Measurements from ENCODE around the gene CREG2.

The CREG2 gene

GRCh38 chr2:101364878-101365277, 22.4 kb downstream of the CREG2 start:
- Histone ChIP-seq H3K27me3 (ENCODE audit: control insufficient read depth, insufficient read depth, low read length) (no peaks in the 10 kb centered on the region), H3K4me1 (ENCODE audit: control insufficient read depth, insufficient read depth, low read length) (peaks cover 13% of the 10 kb centered on the region), H3K9me3 (ENCODE audit: control insufficient read depth, low read length) (no peaks in the 10 kb centered on the region), H3K4me3 (ENCODE audit: low read length) (no peak overlapping the region), H3K36me3 (ENCODE audit: control insufficient read depth, insufficient read depth, low read length) (no peaks in the 10 kb centered on the region), H3K9ac (ENCODE audit: low read length) (no peak overlapping the region)

GRCh38 chr2:101362777-101363176, 24.5 kb downstream of the CREG2 start:
- Histone ChIP-seq H3K4me3 (ENCODE audit: low read length) (no peak overlapping the region), H3K9me3 (ENCODE audit: control insufficient read depth, low read length) (no peaks in the 10 kb centered on the region), H3K27me3 (ENCODE audit: control insufficient read depth, insufficient read depth, low read length) (no peaks in the 10 kb centered on the region), H3K9ac (ENCODE audit: low read length) (no peak overlapping the region), H3K4me1 (ENCODE audit: control insufficient read depth, insufficient read depth, low read length) (peaks cover 21% of the 10 kb centered on the region), H3K36me3 (ENCODE audit: control insufficient read depth, insufficient read depth, low read length) (no peaks in the 10 kb centered on the region)

DNA sequence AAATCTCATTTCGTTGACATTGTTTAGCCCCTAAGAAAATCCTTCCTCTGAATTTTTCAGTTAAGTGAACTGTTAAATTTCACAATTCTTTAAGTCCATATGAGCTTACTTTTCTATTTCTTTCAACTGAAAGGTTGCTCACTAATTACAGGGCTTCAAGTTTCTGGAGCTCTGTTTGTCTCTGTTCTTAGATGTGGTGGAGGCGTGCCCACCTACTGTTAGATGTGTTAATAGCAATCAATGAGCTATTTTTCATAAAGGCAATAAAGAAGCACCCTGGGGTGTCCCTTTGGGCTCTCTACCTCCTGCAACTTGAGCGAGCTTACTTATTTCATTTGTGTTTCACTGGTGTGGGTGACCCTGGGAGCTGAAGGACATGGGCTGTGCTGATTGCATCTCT, 25.0 kb downstream of the CREG2 start:
- Histone ChIP-seq H3K4me3 (ENCODE audit: low read length) (no peak overlapping the region), H3K9me3 (ENCODE audit: control insufficient read depth, low read length) (no peaks in the 10 kb centered on the region), H3K4me1 (ENCODE audit: control insufficient read depth, insufficient read depth, low read length) (peaks cover 21% of the 10 kb centered on the region), H3K36me3 (ENCODE audit: control insufficient read depth, insufficient read depth, low read length) (no peaks in the 10 kb centered on the region), H3K27me3 (ENCODE audit: control insufficient read depth, insufficient read depth, low read length) (no peaks in the 10 kb centered on the region), H3K9ac (ENCODE audit: low read length) (no peak overlapping the region)

DNA sequence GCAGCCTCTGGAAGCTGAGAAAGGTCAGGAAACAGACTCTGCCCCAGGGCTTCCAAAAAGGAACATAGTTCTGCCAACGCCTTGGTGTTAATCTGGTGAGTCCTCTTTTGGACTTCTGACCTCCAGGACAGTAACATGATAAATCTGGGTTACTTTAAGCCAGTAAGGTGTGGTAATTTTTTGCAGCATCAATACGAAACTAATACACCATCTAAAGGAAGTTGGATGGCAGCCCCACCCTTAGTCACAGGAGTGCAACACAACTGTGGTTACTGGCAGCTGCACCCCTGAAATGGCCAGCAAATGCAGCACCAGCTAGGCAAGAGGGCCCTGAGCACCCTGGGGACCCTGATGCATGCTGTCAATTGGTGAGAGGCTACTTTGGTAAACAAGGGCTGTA, 25.8 kb downstream of the CREG2 start:
- Histone ChIP-seq H3K9ac (ENCODE audit: low read length) (no peak overlapping the region), H3K36me3 (ENCODE audit: control insufficient read depth, insufficient read depth, low read length) (no peaks in the 10 kb centered on the region), H3K4me1 (ENCODE audit: control insufficient read depth, insufficient read depth, low read length) (peaks cover 21% of the 10 kb centered on the region), H3K9me3 (ENCODE audit: control insufficient read depth, low read length) (no peaks in the 10 kb centered on the region), H3K4me3 (ENCODE audit: low read length) (no peak overlapping the region), H3K27me3 (ENCODE audit: control insufficient read depth, insufficient read depth, low read length) (no peaks in the 10 kb centered on the region)

DNA sequence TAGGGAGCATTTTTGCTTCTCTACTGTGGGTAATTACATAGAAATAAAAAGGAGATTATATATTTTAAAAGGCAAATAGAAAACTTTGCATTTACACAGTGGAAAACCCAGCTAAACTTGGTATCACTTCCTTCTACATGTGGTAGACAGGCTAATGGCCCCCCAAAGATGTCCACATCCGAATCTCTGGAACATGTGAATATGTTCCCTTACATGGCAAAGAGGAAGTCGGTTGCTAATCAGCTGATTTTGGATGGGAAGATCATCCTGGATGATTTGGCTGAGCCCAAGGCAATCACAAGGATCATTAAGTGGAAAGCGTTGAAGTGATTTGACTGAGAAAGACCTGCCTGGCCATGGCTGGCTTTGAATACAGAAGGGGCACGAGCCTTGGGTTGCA, 26.2 kb downstream of the CREG2 start:
- H3K4me1 ChIP-seq (ENCODE audit: control insufficient read depth, insufficient read depth, low read length), result peaks cover 21% of the 10 kb centered on the region
- H3K9ac ChIP-seq (ENCODE audit: low read length), result no peak overlapping the region
- no peaks in the 10 kb centered on the region for H3K9me3 ChIP-seq (ENCODE audit: control insufficient read depth, low read length)
- no peaks in the 10 kb centered on the region for H3K27me3 ChIP-seq (ENCODE audit: control insufficient read depth, insufficient read depth, low read length)
- no peaks in the 10 kb centered on the region for H3K36me3 ChIP-seq (ENCODE audit: control insufficient read depth, insufficient read depth, low read length)
- H3K4me3 ChIP-seq (ENCODE audit: low read length), result no peak overlapping the region

DNA sequence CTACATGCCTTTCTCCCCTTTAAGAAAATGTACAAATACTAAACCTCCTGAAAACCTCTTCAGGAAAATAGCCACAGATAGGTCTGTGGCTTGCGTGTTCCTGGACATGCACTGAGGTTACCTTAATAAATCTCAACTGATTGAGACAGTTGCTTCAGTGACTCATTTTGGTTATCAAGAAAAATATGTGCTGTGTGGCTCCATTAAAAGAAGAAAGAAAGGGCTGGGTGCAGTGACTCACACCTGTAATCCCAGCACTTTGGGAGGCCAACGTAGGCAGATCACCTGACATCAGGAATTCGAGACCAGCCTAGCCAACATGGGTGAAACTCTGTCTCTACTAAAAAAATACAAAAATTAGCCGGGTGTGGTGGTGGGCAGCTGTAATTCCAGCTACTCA, 27.1 kb downstream of the CREG2 start:
- no peak overlapping the region for H3K4me3 ChIP-seq (ENCODE audit: low read length)
- H3K27me3 ChIP-seq (ENCODE audit: control insufficient read depth, insufficient read depth, low read length), result no peaks in the 10 kb centered on the region
- no peaks in the 10 kb centered on the region for H3K36me3 ChIP-seq (ENCODE audit: control insufficient read depth, insufficient read depth, low read length)
- no peaks in the 10 kb centered on the region for H3K9me3 ChIP-seq (ENCODE audit: control insufficient read depth, low read length)
- H3K4me1 ChIP-seq (ENCODE audit: control insufficient read depth, insufficient read depth, low read length), result peaks cover 21% of the 10 kb centered on the region
- H3K9ac ChIP-seq (ENCODE audit: low read length), result no peak overlapping the region

DNA sequence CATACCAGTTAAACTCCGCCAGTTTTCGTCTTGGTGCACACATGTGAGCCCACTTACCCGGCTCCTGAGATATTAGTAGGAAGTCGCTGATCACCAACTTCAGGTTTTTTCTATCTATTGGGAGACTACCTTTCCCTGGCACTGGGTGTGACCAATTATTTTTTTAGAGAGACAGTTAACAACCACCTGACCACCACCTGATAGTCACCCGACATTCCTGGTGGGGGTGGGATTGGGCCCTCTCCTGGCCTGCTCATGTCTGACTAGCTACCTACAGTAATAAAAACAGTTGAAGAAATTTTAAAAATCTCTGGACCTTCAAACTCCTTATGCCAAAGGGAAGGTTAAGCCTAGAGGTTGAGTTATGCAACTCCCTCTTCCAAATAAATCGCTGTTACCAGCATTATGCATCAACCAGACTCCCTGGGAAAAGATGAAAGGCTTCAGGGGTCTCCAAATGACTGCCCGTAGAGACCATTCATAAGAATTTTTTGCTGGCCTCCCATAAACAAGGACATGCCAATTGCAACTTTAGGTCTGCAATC, 27.8 kb downstream of the CREG2 start:
- Histone ChIP-seq H3K4me3 (ENCODE audit: low read length) (no peak overlapping the region), H3K9me3 (ENCODE audit: control insufficient read depth, low read length) (no peaks in the 10 kb centered on the region), H3K36me3 (ENCODE audit: control insufficient read depth, insufficient read depth, low read length) (no peaks in the 10 kb centered on the region), H3K9ac (ENCODE audit: low read length) (no peak overlapping the region), H3K4me1 (ENCODE audit: control insufficient read depth, insufficient read depth, low read length) (peaks cover 21% of the 10 kb centered on the region), H3K27me3 (ENCODE audit: control insufficient read depth, insufficient read depth, low read length) (no peaks in the 10 kb centered on the region)

- Histone ChIP-seq H3K9me3 (ENCODE audit: control insufficient read depth, low read length) (no peaks in the 10 kb centered on the region), H3K4me3 (ENCODE audit: low read length) (no peak overlapping the region), H3K4me1 (ENCODE audit: control insufficient read depth, insufficient read depth, low read length) (peaks cover 21% of the 10 kb centered on the region), H3K9ac (ENCODE audit: low read length) (no peak overlapping the region), H3K36me3 (ENCODE audit: control insufficient read depth, insufficient read depth, low read length) (no peaks in the 10 kb centered on the region), H3K27me3 (ENCODE audit: control insufficient read depth, insufficient read depth, low read length) (no peaks in the 10 kb centered on the region)
Observed at GRCh38 chr2:101357376-101357775, 29.9 kb downstream of the CREG2 start.

- H3K9me3 ChIP-seq (ENCODE audit: control insufficient read depth, low read length), result no peaks in the 10 kb centered on the region
- H3K36me3 ChIP-seq (ENCODE audit: control insufficient read depth, insufficient read depth, low read length), result no peaks in the 10 kb centered on the region
- no peak overlapping the region for H3K4me3 ChIP-seq (ENCODE audit: low read length)
- no peak overlapping the region for H3K9ac ChIP-seq (ENCODE audit: low read length)
- H3K27me3 ChIP-seq (ENCODE audit: control insufficient read depth, insufficient read depth, low read length), result no peaks in the 10 kb centered on the region
- H3K4me1 ChIP-seq (ENCODE audit: control insufficient read depth, insufficient read depth, low read length), result peaks cover 17% of the 10 kb centered on the region
Observed at GRCh38 chr2:101356521-101356920, 30.8 kb downstream of the CREG2 start.

DNA sequence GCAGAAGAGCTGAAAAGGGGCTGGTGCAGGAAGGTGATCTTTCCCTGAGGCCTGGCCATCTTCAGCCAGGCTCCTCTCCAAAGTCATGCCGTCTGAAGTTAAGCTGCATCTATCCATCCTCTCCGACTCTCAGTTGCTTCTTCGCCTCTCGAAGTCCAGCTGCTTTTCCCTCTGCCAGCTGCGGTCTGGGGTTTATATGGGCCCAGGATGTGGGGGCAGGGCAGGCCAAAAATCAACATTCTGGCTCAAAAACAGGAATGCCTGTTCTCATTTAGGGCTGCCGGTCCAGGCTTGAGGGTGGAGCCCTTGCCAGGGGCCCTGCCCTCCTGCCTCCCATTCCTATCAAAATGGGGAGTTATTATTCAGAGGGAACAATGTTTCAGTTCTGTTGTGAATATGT, 31.2 kb downstream of the CREG2 start:
- Histone ChIP-seq H3K9me3 (ENCODE audit: control insufficient read depth, low read length) (no peaks in the 10 kb centered on the region), H3K4me1 (ENCODE audit: control insufficient read depth, insufficient read depth, low read length) (peaks cover 13% of the 10 kb centered on the region), H3K9ac (ENCODE audit: low read length) (no peak overlapping the region), H3K36me3 (ENCODE audit: control insufficient read depth, insufficient read depth, low read length) (no peaks in the 10 kb centered on the region), H3K4me3 (ENCODE audit: low read length) (no peak overlapping the region), H3K27me3 (ENCODE audit: control insufficient read depth, insufficient read depth, low read length) (no peaks in the 10 kb centered on the region)

GRCh38 chr2:101355401-101356054, 31.8 kb downstream of the CREG2 start:
- Histone ChIP-seq H3K36me3 (ENCODE audit: control insufficient read depth, insufficient read depth, low read length) (no peaks in the 10 kb centered on the region), H3K27me3 (ENCODE audit: control insufficient read depth, insufficient read depth, low read length) (no peaks in the 10 kb centered on the region), H3K4me1 (ENCODE audit: control insufficient read depth, insufficient read depth, low read length) (peaks cover 11% of the 10 kb centered on the region), H3K4me3 (ENCODE audit: low read length) (no peak overlapping the region), H3K9me3 (ENCODE audit: control insufficient read depth, low read length) (no peaks in the 10 kb centered on the region), H3K9ac (ENCODE audit: low read length) (no peak overlapping the region)

DNA sequence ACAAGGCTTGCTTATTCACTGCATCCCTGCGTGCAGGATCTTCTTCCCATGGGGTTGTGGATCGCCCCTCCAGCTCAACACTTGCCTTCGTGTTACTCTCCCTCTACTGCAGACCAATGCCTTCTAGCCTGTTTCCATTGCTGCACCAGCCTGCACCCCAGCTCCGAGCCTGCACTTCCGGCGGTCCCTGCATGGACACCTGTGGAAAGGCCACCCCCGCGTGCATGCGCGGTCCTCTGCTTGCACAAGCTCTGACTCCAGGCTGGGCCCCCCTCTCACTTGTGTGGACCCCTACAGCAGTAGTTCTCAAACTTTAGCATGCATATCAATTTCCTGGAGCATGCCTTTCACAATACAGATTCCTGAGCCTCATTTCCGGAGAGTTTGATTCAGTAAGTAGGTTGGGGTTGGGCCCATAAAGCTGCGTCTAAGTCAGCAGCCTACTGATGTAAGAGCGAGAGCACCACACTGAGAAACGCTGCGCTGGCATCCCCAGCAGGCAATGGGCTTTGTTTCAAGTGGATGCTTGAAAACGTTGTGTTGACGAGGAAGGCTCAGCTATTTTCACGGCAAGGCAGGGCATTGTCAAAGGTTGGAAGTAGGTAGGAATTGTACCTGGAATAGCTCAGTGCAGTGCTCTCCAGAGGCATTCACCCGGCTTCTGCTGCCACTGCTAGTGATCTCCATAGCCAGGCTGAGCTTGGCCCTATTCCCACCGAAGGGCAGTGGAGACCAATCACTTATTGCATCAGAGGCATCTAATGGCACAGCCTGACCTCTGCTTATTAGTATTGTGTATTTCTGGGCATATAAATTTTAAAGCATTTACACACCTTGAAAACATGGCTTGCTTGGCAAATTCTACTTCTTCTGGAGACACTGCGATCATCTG, 32.6 kb downstream of the CREG2 start:
- Histone ChIP-seq H3K36me3 (ENCODE audit: control insufficient read depth, insufficient read depth, low read length) (no peaks in the 10 kb centered on the region), H3K9me3 (ENCODE audit: control insufficient read depth, low read length) (no peaks in the 10 kb centered on the region), H3K4me1 (ENCODE audit: control insufficient read depth, insufficient read depth, low read length) (peaks cover 8% of the 10 kb centered on the region), H3K27me3 (ENCODE audit: control insufficient read depth, insufficient read depth, low read length) (no peaks in the 10 kb centered on the region), H3K4me3 (ENCODE audit: low read length) (no peak overlapping the region), H3K9ac (ENCODE audit: low read length) (no peak overlapping the region)
